ENCODE data around the gene RGS7. TPM values are rescaled to one million over a fixed set of nuclear protein-coding genes. Genes with fewer than 3 reads are reported as not detected.
"Not testable (repeated sequence)": the region's sequence is repeated elsewhere in the genome, so short reads cannot be mapped to it uniquely, and the experiment has no call there.

RGS7 gene
- total RNA-seq, 1 experiment from 2014 or later = 1.0 TPM

- DNase-seq = no peak
- no peaks in the 10 kb centered on the region for H3K27me3 Mint-ChIP-seq (ENCODE audit: unreplicated experiment)
- CTCF ChIA-PET = interaction anchor here (0.6 kb wide), 1 partner anchor 19 kb away, joined by 5 read pairs; no protein-coding TSS in a partner anchor
- no TSS peak for BruUV-seq (replicated peaks)
- no peak overlapping the region for H3K27ac Mint-ChIP-seq (ENCODE audit: unreplicated experiment)
- no peak for TF ChIP-seq CTCF (IDR thresholded peaks at IDR 0.05; ENCODE audit: unreplicated experiment)
- H3K9me3 Mint-ChIP-seq (ENCODE audit: low read depth, unreplicated experiment) = no peaks in the 10 kb centered on the region
- H3K4me3 Mint-ChIP-seq (ENCODE audit: low read depth, unreplicated experiment) = no peak overlapping the region
- intact Hi-C loops (cut with micrococcal nuclease; ENCODE audit: unreplicated experiment) = loop anchor here (10.0 kb wide), 1 partner anchor 96 kb away; no protein-coding TSS in a partner anchor
- no peaks in the 10 kb centered on the region for H3K4me1 Mint-ChIP-seq (ENCODE audit: low read depth, unreplicated experiment)
- no peaks in the 10 kb centered on the region for H3K36me3 Mint-ChIP-seq (ENCODE audit: insufficient read depth, unreplicated experiment)
These were observed 617.9 kb downstream of the RGS7 start for GRCh38 chr1:240739139-240739538.

- no peak for TF ChIP-seq CTCF (IDR thresholded peaks at IDR 0.05; ENCODE audit: unreplicated experiment)
- no peaks in the 10 kb centered on the region for H3K36me3 Mint-ChIP-seq (ENCODE audit: insufficient read depth, unreplicated experiment)
- CTCF ChIA-PET = no interaction called here
- no peaks in the 10 kb centered on the region for H3K4me1 Mint-ChIP-seq (ENCODE audit: low read depth, unreplicated experiment)
- intact Hi-C loops (cut with micrococcal nuclease; ENCODE audit: unreplicated experiment) = loop anchor here (10.0 kb wide), 1 partner anchor 97 kb away; no protein-coding TSS in a partner anchor
- no peak overlapping the region for H3K4me3 Mint-ChIP-seq (ENCODE audit: low read depth, unreplicated experiment)
- no peaks in the 10 kb centered on the region for H3K9me3 Mint-ChIP-seq (ENCODE audit: low read depth, unreplicated experiment)
- DNase-seq = no peak
- BruUV-seq (replicated peaks) = no TSS peak
- no peaks in the 10 kb centered on the region for H3K27me3 Mint-ChIP-seq (ENCODE audit: unreplicated experiment)
- no peak overlapping the region for H3K27ac Mint-ChIP-seq (ENCODE audit: unreplicated experiment)
These were observed 619.2 kb downstream of the RGS7 start for GRCh38 chr1:240737766-240738265.

- DNase-seq = no peak
- no peak for TF ChIP-seq CTCF (IDR thresholded peaks at IDR 0.05; ENCODE audit: unreplicated experiment)
- H3K36me3 Mint-ChIP-seq (ENCODE audit: insufficient read depth, unreplicated experiment) = no peaks in the 10 kb centered on the region
- CTCF ChIA-PET = no interaction called here
- H3K27me3 Mint-ChIP-seq (ENCODE audit: unreplicated experiment) = no peaks in the 10 kb centered on the region
- no peak overlapping the region for H3K27ac Mint-ChIP-seq (ENCODE audit: unreplicated experiment)
- BruUV-seq (replicated peaks) = no TSS peak
- intact Hi-C loops (cut with micrococcal nuclease; ENCODE audit: unreplicated experiment) = loop anchor here (10.0 kb wide), 1 partner anchor 98 kb away; no protein-coding TSS in a partner anchor
- H3K9me3 Mint-ChIP-seq (ENCODE audit: low read depth, unreplicated experiment) = no peaks in the 10 kb centered on the region
- H3K4me3 Mint-ChIP-seq (ENCODE audit: low read depth, unreplicated experiment) = no peak overlapping the region
- peaks cover 4% of the 10 kb centered on the region for H3K4me1 Mint-ChIP-seq (ENCODE audit: low read depth, unreplicated experiment)
These were observed 619.7 kb downstream of the RGS7 start for GRCh38 chr1:240737298-240737697.

- H3K27me3 Mint-ChIP-seq (ENCODE audit: unreplicated experiment); H3K36me3 Mint-ChIP-seq (ENCODE audit: insufficient read depth, unreplicated experiment); H3K4me1 Mint-ChIP-seq (ENCODE audit: low read depth, unreplicated experiment); CTCF ChIA-PET; H3K9me3 Mint-ChIP-seq (ENCODE audit: low read depth, unreplicated experiment); H3K27ac Mint-ChIP-seq (ENCODE audit: unreplicated experiment); H3K4me3 Mint-ChIP-seq (ENCODE audit: low read depth, unreplicated experiment); BruUV-seq (replicated peaks); DNase-seq: not testable (repeated sequence)
- intact Hi-C loops (cut with micrococcal nuclease; ENCODE audit: unreplicated experiment) = loop anchor here (1.0 to 10.0 kb wide), 5 partner anchors 100 to 768 kb away; no protein-coding TSS in a partner anchor
These were observed 622.3 kb downstream of the RGS7 start for GRCh38 chr1:240734705-240735104.

DNA sequence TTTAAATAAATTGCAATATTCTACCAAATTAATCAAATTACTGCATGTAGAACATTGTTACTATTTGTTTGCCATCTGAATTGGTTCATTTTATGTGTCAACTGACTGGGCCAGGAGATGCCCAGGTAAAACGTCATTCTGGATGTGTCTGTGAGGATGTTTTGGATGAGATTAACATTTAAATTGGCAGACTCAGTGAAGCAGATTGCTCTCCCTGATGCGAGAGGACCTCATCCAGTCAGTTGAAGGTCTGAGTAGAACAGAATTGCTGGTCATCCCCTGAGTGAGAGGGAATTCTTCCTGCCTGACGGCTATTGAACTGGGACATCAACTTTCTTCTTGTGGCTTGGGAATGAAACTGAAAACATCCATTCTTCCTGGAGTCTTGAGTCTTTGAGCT, 623.0 kb downstream of the RGS7 start:
- CTCF ChIA-PET = no interaction called here
- H3K27me3 Mint-ChIP-seq (ENCODE audit: unreplicated experiment) = no peaks in the 10 kb centered on the region
- H3K27ac Mint-ChIP-seq (ENCODE audit: unreplicated experiment) = no peak overlapping the region
- peaks cover 9% of the 10 kb centered on the region for H3K4me1 Mint-ChIP-seq (ENCODE audit: low read depth, unreplicated experiment)
- no peaks in the 10 kb centered on the region for H3K36me3 Mint-ChIP-seq (ENCODE audit: insufficient read depth, unreplicated experiment)
- no peaks in the 10 kb centered on the region for H3K9me3 Mint-ChIP-seq (ENCODE audit: low read depth, unreplicated experiment)
- TF ChIP-seq CTCF (IDR thresholded peaks at IDR 0.05; ENCODE audit: unreplicated experiment) = no peak
- no peak overlapping the region for H3K4me3 Mint-ChIP-seq (ENCODE audit: low read depth, unreplicated experiment)
- BruUV-seq (replicated peaks) = no TSS peak
- no peak for DNase-seq
- intact Hi-C loops (cut with micrococcal nuclease; ENCODE audit: unreplicated experiment) = loop anchor here (5.0 to 10.0 kb wide), 4 partner anchors 101 to 768 kb away; no protein-coding TSS in a partner anchor

Measured in Calu3 (cell line).